ENCODE measurements around the gene TBC1D16. TPM values are rescaled to one million over a fixed set of nuclear protein-coding genes. Genes with fewer than 3 reads are reported as not detected.

The TBC1D16 gene
- total RNA-seq, 1 experiment from 2014 or later, result 85.8 TPM

GRCh38 chr17:79952265-79952877 lies 83.3 kb downstream of the TBC1D16 start:
- H3K36me3 Mint-ChIP-seq (ENCODE audit: insufficient read depth in 1 of 3, low read depth in 3 of 3), result peaks cover 9 to 13% (median 12%) of the 10 kb centered on the region in 3 experiments; a peak in 6 of 7 replicates
- Histone ChIP-seq H3K9me3 (ENCODE audit: control insufficient read depth, low read depth, low read length) (no peaks in the 10 kb centered on the region), H3T11ph (ENCODE audit: low read length) (no peak overlapping the region), H3K4ac (ENCODE audit: low read depth, low read length) (no peak overlapping the region), H4K91ac (ENCODE audit: insufficient read length, low read depth, low read length) (no peak overlapping the region), H3K79me1 (ENCODE audit: insufficient read depth, low read depth, low read length, poor library complexity, severe bottlenecking) (no peaks in the 10 kb centered on the region), H4K8ac (replicated peaks; ENCODE audit: insufficient read length, low read depth, low read length) (no peak overlapping the region), H4K20me1 (ENCODE audit: control insufficient read depth, insufficient read depth, insufficient read length) (no peaks in the 10 kb centered on the region), H3K23me2 (ENCODE audit: insufficient read length, low read depth, low read length, poor library complexity, severe bottlenecking) (peaks cover 13% of the 10 kb centered on the region), H2BK12ac (ENCODE audit: insufficient read length, low read depth, low read length) (no peak overlapping the region), H3K14ac (ENCODE audit: insufficient read depth, low read length) (no peak overlapping the region), H3K18ac (ENCODE audit: insufficient read length, low read depth, low read length) (no peak overlapping the region), H3K79me2 (ENCODE audit: insufficient read depth, low read length) (no peaks in the 10 kb centered on the region; the same call in 1 of the 2 replicates), H3K9ac (ENCODE audit: extremely low read depth, insufficient read length, low read length) (no peak overlapping the region), H3K56ac (ENCODE audit: insufficient read length, low read depth, low read length) (no peak overlapping the region), H3K4me1 (ENCODE audit: insufficient read depth, low read length) (peaks cover 3% of the 10 kb centered on the region; the same call in 1 of the 2 replicates), H3K27ac (ENCODE audit: insufficient read length, low read depth, low read length) (no peak overlapping the region), H2BK120ac (ENCODE audit: low read depth, low read length, poor library complexity, severe bottlenecking) (no peak overlapping the region), H3K23ac (ENCODE audit: insufficient read length, low read depth, low read length) (no peak overlapping the region), H4K5ac (ENCODE audit: insufficient read length, low read depth, low read length) (no peak overlapping the region), H3K27me3 (ENCODE audit: insufficient read depth, low read length) (no peaks in the 10 kb centered on the region), H2BK20ac (ENCODE audit: low read depth, low read length, poor library complexity, severe bottlenecking) (no peak overlapping the region), H2BK15ac (ENCODE audit: low read depth, low read length) (no peak overlapping the region), H3K4me2 (ENCODE audit: insufficient read depth, insufficient read length, low read length) (no peak overlapping the region), H2BK5ac (ENCODE audit: insufficient read length, low read length) (no peak overlapping the region), H2AK5ac (ENCODE audit: insufficient read length, low read length) (no peak overlapping the region), H2AFZ (ENCODE audit: low read length) (no peak overlapping the region)
- no CpG with 5 or more reads among the region's 36 CpGs for WGBS (ENCODE audit: extremely low coverage, insufficient read length, low lambda C conversion rate)
- no peak overlapping the region; a peak in 2 of 5 replicates for H3K4me3 Mint-ChIP-seq
- H3K4me1 Mint-ChIP-seq, result peaks cover 70 to 89% of the 10 kb centered on the region in 2 experiments
- peak overlapping the region in 2 of 3 experiments; percentile 61 to 70; a peak in 3 of 7 replicates for H3K27ac Mint-ChIP-seq
- H3K27me3 Mint-ChIP-seq (ENCODE audit: low read depth), result no peaks in the 10 kb centered on the region; the same call in 1 of the 2 replicates
- no peak for DNase-seq
- no peak for TF ChIP-seq CTCF (conservative IDR thresholded peaks at IDR 0.05)
- peaks cover 0 to 4% of the 10 kb centered on the region in 2 experiments; a peak in 1 of 5 replicates for H3K9me3 Mint-ChIP-seq
